Measurements from ENCODE around the gene CBLB. TPM values are rescaled to one million over a fixed set of nuclear protein-coding genes. Genes with fewer than 3 reads are reported as not detected.

CBLB gene
- total RNA-seq, 3 donors from 2014 or later, result 61.0 to 78.6 (median 70.4) TPM

- no peak for ATAC-seq
- no peak for DNase-seq
- H3K27me3 Mint-ChIP-seq (ENCODE audit: low read depth), result no peaks in the 10 kb centered on the region
- no peak overlapping the region for H3K4me3 Mint-ChIP-seq
- H3K4me1 Mint-ChIP-seq (ENCODE audit: low read depth), result no peaks in the 10 kb centered on the region
- H3K9me3 Mint-ChIP-seq, result no peaks in the 10 kb centered on the region
- H3K36me3 Mint-ChIP-seq (ENCODE audit: insufficient read depth), result peaks cover 32% of the 10 kb centered on the region
Measured at GRCh38 chr3:105656651-105657504, 211.9 kb downstream of the CBLB start.

GRCh38 chr3:105653868-105654267 lies 214.9 kb downstream of the CBLB start:
- Mint-ChIP-seq H3K4me1 (ENCODE audit: low read depth) (no peaks in the 10 kb centered on the region), H3K36me3 (ENCODE audit: insufficient read depth) (peaks cover 20% of the 10 kb centered on the region), H3K27me3 (ENCODE audit: low read depth) (no peaks in the 10 kb centered on the region), H3K4me3 (no peak overlapping the region), H3K9me3 (no peaks in the 10 kb centered on the region)
- ATAC-seq, result no peak
- no peak for DNase-seq

GRCh38 chr3:105653166-105653565 lies 215.6 kb downstream of the CBLB start:
- H3K36me3 Mint-ChIP-seq (ENCODE audit: insufficient read depth), result peaks cover 14% of the 10 kb centered on the region
- no peaks in the 10 kb centered on the region for H3K9me3 Mint-ChIP-seq
- H3K4me3 Mint-ChIP-seq, result no peak overlapping the region
- no peak for DNase-seq
- no peaks in the 10 kb centered on the region for H3K27me3 Mint-ChIP-seq (ENCODE audit: low read depth)
- ATAC-seq, result no peak
- H3K4me1 Mint-ChIP-seq (ENCODE audit: low read depth), result no peaks in the 10 kb centered on the region

GRCh38 chr3:105649480-105649879 lies 219.3 kb downstream of the CBLB start:
- DNase-seq (no peak), ATAC-seq (no peak)
- no peaks in the 10 kb centered on the region for H3K36me3 Mint-ChIP-seq (ENCODE audit: insufficient read depth)
- H3K4me1 Mint-ChIP-seq (ENCODE audit: low read depth), result no peaks in the 10 kb centered on the region
- H3K9me3 Mint-ChIP-seq, result no peaks in the 10 kb centered on the region
- no peaks in the 10 kb centered on the region for H3K27me3 Mint-ChIP-seq (ENCODE audit: low read depth)
- H3K4me3 Mint-ChIP-seq, result no peak overlapping the region

GRCh38 chr3:105647047-105647446 lies 221.8 kb downstream of the CBLB start:
- DNase-seq, result no peak

GRCh38 chr3:105639131-105639530 lies 229.7 kb downstream of the CBLB start:
- ATAC-seq (no peak), DNase-seq (no peak)
- no peaks in the 10 kb centered on the region for H3K4me1 Mint-ChIP-seq (ENCODE audit: low read depth)
- no peak overlapping the region for H3K4me3 Mint-ChIP-seq
- no peaks in the 10 kb centered on the region for H3K27me3 Mint-ChIP-seq (ENCODE audit: low read depth)
- H3K36me3 Mint-ChIP-seq (ENCODE audit: insufficient read depth), result no peaks in the 10 kb centered on the region
- peaks cover 3% of the 10 kb centered on the region for H3K9me3 Mint-ChIP-seq

More at GRCh38 chr3:105647047-105647446, 221.8 kb downstream of the CBLB start:
- Mint-ChIP-seq H3K9me3 (peaks cover 2% of the 10 kb centered on the region), H3K4me1 (ENCODE audit: low read depth) (no peaks in the 10 kb centered on the region), H3K36me3 (ENCODE audit: insufficient read depth) (no peaks in the 10 kb centered on the region), H3K27me3 (ENCODE audit: low read depth) (no peaks in the 10 kb centered on the region), H3K4me3 (no peak overlapping the region)
- no peak for ATAC-seq

- Mint-ChIP-seq H3K9me3 (no peaks in the 10 kb centered on the region), H3K4me3 (no peak overlapping the region), H3K27me3 (ENCODE audit: low read depth) (no peaks in the 10 kb centered on the region), H3K36me3 (ENCODE audit: insufficient read depth) (no peaks in the 10 kb centered on the region), H3K4me1 (ENCODE audit: low read depth) (no peaks in the 10 kb centered on the region)
- ATAC-seq (no peak), DNase-seq (no peak)
Measured at GRCh38 chr3:105634708-105635107, 234.1 kb downstream of the CBLB start.

GRCh38 chr3:105629718-105630117 lies 239.1 kb downstream of the CBLB start:
- Mint-ChIP-seq H3K36me3 (ENCODE audit: insufficient read depth) (no peaks in the 10 kb centered on the region), H3K4me1 (ENCODE audit: low read depth) (no peaks in the 10 kb centered on the region), H3K27me3 (ENCODE audit: low read depth) (no peaks in the 10 kb centered on the region), H3K4me3 (no peak overlapping the region), H3K9me3 (no peaks in the 10 kb centered on the region)
- DNase-seq (no peak), ATAC-seq (no peak)

GRCh38 chr3:105626739-105627138 lies 242.1 kb downstream of the CBLB start:
- no peak for DNase-seq
- Mint-ChIP-seq H3K36me3 (ENCODE audit: insufficient read depth) (no peaks in the 10 kb centered on the region), H3K9me3 (no peaks in the 10 kb centered on the region), H3K4me3 (no peak overlapping the region), H3K27me3 (ENCODE audit: low read depth) (no peaks in the 10 kb centered on the region), H3K4me1 (ENCODE audit: low read depth) (no peaks in the 10 kb centered on the region)
- no peak for ATAC-seq

- DNase-seq, result no peak
- Mint-ChIP-seq H3K36me3 (ENCODE audit: insufficient read depth) (no peaks in the 10 kb centered on the region), H3K4me1 (ENCODE audit: low read depth) (no peaks in the 10 kb centered on the region), H3K9me3 (no peaks in the 10 kb centered on the region), H3K27me3 (ENCODE audit: low read depth) (no peaks in the 10 kb centered on the region), H3K4me3 (no peak overlapping the region)
- no peak for ATAC-seq
Measured at GRCh38 chr3:105622169-105622568, 246.6 kb downstream of the CBLB start.

- Mint-ChIP-seq H3K4me3 (no peak overlapping the region), H3K4me1 (ENCODE audit: low read depth) (no peaks in the 10 kb centered on the region), H3K27me3 (ENCODE audit: low read depth) (no peaks in the 10 kb centered on the region), H3K36me3 (ENCODE audit: insufficient read depth) (no peaks in the 10 kb centered on the region), H3K9me3 (no peaks in the 10 kb centered on the region)
- DNase-seq (no peak), ATAC-seq (no peak)
Measured at GRCh38 chr3:105620236-105620635, 248.6 kb downstream of the CBLB start.

GRCh38 chr3:105619651-105620050 lies 249.2 kb downstream of the CBLB start:
- no peaks in the 10 kb centered on the region for H3K36me3 Mint-ChIP-seq (ENCODE audit: insufficient read depth)
- ATAC-seq (no peak), DNase-seq (no peak)
- no peak overlapping the region for H3K4me3 Mint-ChIP-seq
- no peaks in the 10 kb centered on the region for H3K27me3 Mint-ChIP-seq (ENCODE audit: low read depth)
- H3K9me3 Mint-ChIP-seq, result no peaks in the 10 kb centered on the region
- no peaks in the 10 kb centered on the region for H3K4me1 Mint-ChIP-seq (ENCODE audit: low read depth)

GRCh38 chr3:105618556-105618955 lies 250.3 kb downstream of the CBLB start:
- DNase-seq (no peak), ATAC-seq (no peak)
- H3K9me3 Mint-ChIP-seq, result no peaks in the 10 kb centered on the region
- no peaks in the 10 kb centered on the region for H3K27me3 Mint-ChIP-seq (ENCODE audit: low read depth)
- no peak overlapping the region for H3K4me3 Mint-ChIP-seq
- H3K4me1 Mint-ChIP-seq (ENCODE audit: low read depth), result no peaks in the 10 kb centered on the region
- H3K36me3 Mint-ChIP-seq (ENCODE audit: insufficient read depth), result no peaks in the 10 kb centered on the region

- no peaks in the 10 kb centered on the region for H3K4me1 Mint-ChIP-seq (ENCODE audit: low read depth)
- H3K27me3 Mint-ChIP-seq (ENCODE audit: low read depth), result no peaks in the 10 kb centered on the region
- H3K36me3 Mint-ChIP-seq (ENCODE audit: insufficient read depth), result no peaks in the 10 kb centered on the region
- H3K4me3 Mint-ChIP-seq, result no peak overlapping the region
- no peak for DNase-seq
- no peak for ATAC-seq
- no peaks in the 10 kb centered on the region for H3K9me3 Mint-ChIP-seq
Measured at GRCh38 chr3:105616374-105617121, 252.3 kb downstream of the CBLB start.

GRCh38 chr3:105615814-105616213 lies 253.0 kb downstream of the CBLB start:
- Mint-ChIP-seq H3K9me3 (no peaks in the 10 kb centered on the region), H3K4me1 (ENCODE audit: low read depth) (no peaks in the 10 kb centered on the region), H3K4me3 (no peak overlapping the region), H3K27me3 (ENCODE audit: low read depth) (no peaks in the 10 kb centered on the region), H3K36me3 (ENCODE audit: insufficient read depth) (no peaks in the 10 kb centered on the region)
- no peak for DNase-seq
- ATAC-seq, result no peak

All from activated T-cell treated with anti-CD3 and anti-CD28 coated beads, Interleukin-2, amount 50 U/mL, for 4 hours (primary cell).